A673 (cell line): ENCODE data around the gene COL9A3. TPM values are rescaled to one million over a fixed set of nuclear protein-coding genes. Genes with fewer than 3 reads are reported as not detected.
"Not testable (repeated sequence)": the region's sequence is repeated elsewhere in the genome, so short reads cannot be mapped to it uniquely, and the experiment has no call there.

Experiments used
- BruUV-seq: library from RNA; stranded (reverse); fragments of 400-500 nt; replicated peaks from 2 replicates; lab custom pipeline; 2021; lab: Mats Ljungman, UMichigan
- CTCF ChIA-PET: fragments of 300-600 bp; sonication (Branson Sonifier 250); formaldehyde crosslinking; loops from one replicate; lab custom pipeline; 2022; ENCODE audit warnings: antibody characterized with exemption; lab: Charles Lee
- POLR2A ChIA-PET: fragments of 300-600 bp; sonication (Branson Sonifier 250); formaldehyde crosslinking; loops from one replicate; lab custom pipeline; 2022; ENCODE audit warnings: antibody characterized with exemption; ENCODE audit not compliant: low non-redundant PET; lab: Charles Lee
- DNase-seq: peaks from one replicate; pipeline ENCODE4 v3.0.0-alpha.2; 2015; ENCODE audit warnings: low spot score
- H3K27ac ChIP-seq: fragments of 200-600 bp; sonication (generic); 2 replicates; pipeline ENCODE4 v1.5.1; 2016; ENCODE audit warnings: mixed run types, low read depth, mild to moderate bottlenecking, mixed read lengths, antibody characterized with exemption, low read length; ENCODE audit not compliant: poor library complexity, severe bottlenecking
- H3K27me3 ChIP-seq: fragments of 200-600 bp; sonication (generic); replicated peaks from 2 replicates; pipeline ENCODE4 v1.6.1; 2017; ENCODE audit warnings: mixed run types, low read depth, mild to moderate bottlenecking, mixed read lengths, antibody characterized with exemption, low read length; ENCODE audit not compliant: insufficient read depth, poor library complexity
- H3K36me3 ChIP-seq: fragments of 200-600 bp; sonication (generic); 2 replicates; pipeline ENCODE4 v1.6.1; 2016; ENCODE audit warnings: mixed run types, mild to moderate bottlenecking, mixed read lengths, antibody characterized with exemption, low read length; ENCODE audit not compliant: insufficient read depth, poor library complexity, severe bottlenecking
- H3K4me1 ChIP-seq: fragments of 200-600 bp; sonication (generic); 2 replicates; pipeline ENCODE4 v1.6.1; 2017; ENCODE audit warnings: mixed run types, mild to moderate bottlenecking, mixed read lengths, antibody characterized with exemption, low read length; ENCODE audit not compliant: insufficient read depth, poor library complexity, severe bottlenecking
- H3K4me3 ChIP-seq: fragments of 200-600 bp; sonication (generic); 2 replicates; pipeline ENCODE4 v1.5.1; 2016; ENCODE audit warnings: low read depth, mixed run types, mild to moderate bottlenecking, mixed read lengths, low read length; ENCODE audit not compliant: poor library complexity, severe bottlenecking
- H3K9me3 ChIP-seq: fragments of 200-600 bp; sonication (generic); 2 replicates; pipeline ENCODE4 v1.6.1; 2016; ENCODE audit warnings: mixed run types, low read depth, mild to moderate bottlenecking, mixed read lengths, antibody characterized with exemption, low read length; ENCODE audit not compliant: poor library complexity, severe bottlenecking
- EZH2 ChIP-seq: fragments of 200-600 bp; sonication (generic); IDR thresholded peaks from 2 replicates; pipeline ENCODE4 v1.6.1; 2017; ENCODE audit warnings: borderline replicate concordance, low read depth, mild to moderate bottlenecking, mixed read lengths, antibody characterized with exemption, low read length; ENCODE audit not compliant: poor library complexity, severe bottlenecking
- intact Hi-C: fragments of 100-400 bp; cut with micrococcal nuclease; formaldehyde crosslinking; loops from one replicate; pipeline ENCODE4 v1.10.0; 2022; ENCODE audit not compliant: unreplicated experiment
- total RNA-seq: library from RNA; stranded (reverse); gene quantifications from 2 replicates; pipeline ENCODE4 v1.2.3, GENCODE V29; 2021
- TF ChIP-seq, protein P1 (sequence below): fragments of 300-800, 200-600 bp; sonication (generic); conservative IDR thresholded peaks from 2 replicates; pipeline ENCODE4 v1.5.1; 2017; ENCODE audit warnings: low read depth, mild to moderate bottlenecking, antibody characterized with exemption, low read length, moderate library complexity, mixed read lengths

The COL9A3 gene
- total RNA-seq, 1 experiment from 2014 or later: 8.4 TPM

DNA sequence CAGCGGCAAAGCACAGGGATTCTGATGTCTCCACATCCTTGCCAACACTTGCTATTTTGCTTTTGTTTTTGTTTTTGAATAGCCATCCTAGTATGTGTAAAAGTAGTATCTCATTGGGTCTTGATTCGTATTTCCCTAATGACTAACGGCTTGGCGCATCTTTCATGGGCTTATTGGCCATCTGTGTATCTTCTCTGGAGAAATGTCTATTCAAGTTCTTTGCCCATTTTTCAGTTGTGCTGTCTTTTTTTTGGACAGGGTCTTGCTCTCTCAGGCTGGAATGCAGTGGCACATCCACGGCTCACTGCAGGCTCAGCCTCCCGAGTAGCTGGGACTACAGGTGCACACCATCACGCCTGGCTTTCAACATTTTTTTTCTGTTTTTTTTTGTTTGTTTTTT, 27.3 kb downstream of the COL9A3 start:
- Histone ChIP-seq H3K27ac (no peak overlapping the region), H3K27me3 (no peaks in the 10 kb centered on the region), H3K36me3 (peaks cover 12% of the 10 kb centered on the region), H3K4me3 (no peak overlapping the region), H3K4me1 (peaks cover 5% of the 10 kb centered on the region), H3K9me3 (no peaks in the 10 kb centered on the region)
- no peak for DNase-seq
- BruUV-seq: no TSS peak
- POLR2A ChIA-PET: no interaction called here
- CTCF ChIA-PET: interaction anchor here (0.6 kb wide), 1 partner anchor 348 kb away, joined by 3 read pairs; no protein-coding TSS in a partner anchor
- TF ChIP-seq, protein P1, sequence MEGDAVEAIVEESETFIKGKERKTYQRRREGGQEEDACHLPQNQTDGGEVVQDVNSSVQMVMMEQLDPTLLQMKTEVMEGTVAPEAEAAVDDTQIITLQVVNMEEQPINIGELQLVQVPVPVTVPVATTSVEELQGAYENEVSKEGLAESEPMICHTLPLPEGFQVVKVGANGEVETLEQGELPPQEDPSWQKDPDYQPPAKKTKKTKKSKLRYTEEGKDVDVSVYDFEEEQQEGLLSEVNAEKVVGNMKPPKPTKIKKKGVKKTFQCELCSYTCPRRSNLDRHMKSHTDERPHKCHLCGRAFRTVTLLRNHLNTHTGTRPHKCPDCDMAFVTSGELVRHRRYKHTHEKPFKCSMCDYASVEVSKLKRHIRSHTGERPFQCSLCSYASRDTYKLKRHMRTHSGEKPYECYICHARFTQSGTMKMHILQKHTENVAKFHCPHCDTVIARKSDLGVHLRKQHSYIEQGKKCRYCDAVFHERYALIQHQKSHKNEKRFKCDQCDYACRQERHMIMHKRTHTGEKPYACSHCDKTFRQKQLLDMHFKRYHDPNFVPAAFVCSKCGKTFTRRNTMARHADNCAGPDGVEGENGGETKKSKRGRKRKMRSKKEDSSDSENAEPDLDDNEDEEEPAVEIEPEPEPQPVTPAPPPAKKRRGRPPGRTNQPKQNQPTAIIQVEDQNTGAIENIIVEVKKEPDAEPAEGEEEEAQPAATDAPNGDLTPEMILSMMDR: no peak
- no peak for TF ChIP-seq EZH2
- intact Hi-C loops: no loop called here

DNA sequence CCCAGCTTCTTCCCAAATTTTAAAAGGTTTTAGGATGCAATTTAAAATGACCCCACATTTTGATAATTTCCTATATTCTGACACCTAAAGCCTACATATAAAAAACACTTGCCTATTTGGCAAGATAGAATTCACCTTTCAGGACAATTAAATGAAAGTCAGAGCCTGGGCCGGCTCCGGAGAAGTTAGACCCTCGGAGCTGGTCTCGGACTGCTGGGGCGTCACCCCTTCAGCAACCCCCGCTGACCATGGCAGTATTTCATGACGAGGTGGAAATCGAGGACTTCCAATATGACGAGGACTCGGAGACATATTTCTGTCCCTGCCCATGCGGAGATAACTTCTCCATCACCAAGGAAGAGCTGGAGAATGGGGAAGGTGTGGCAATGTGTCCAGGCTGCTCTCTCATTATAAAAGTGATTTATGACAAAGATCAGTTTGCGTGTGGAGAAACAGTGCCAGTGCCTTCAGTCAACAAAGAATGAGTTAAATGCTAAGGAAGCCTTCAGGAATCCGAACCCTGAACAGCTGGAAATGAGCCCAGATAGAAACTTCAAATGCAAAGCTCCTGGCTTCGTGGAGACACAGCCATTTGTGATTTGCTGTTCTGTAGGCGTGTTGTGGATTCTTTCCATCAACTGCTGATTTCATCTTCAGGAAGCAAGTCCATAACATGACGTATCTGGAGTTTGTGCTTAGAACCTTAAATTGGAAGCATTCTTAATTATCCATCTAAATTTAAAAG, 28.7 kb downstream of the COL9A3 start:
- H3K36me3 ChIP-seq: peaks cover 15% of the 10 kb centered on the region
- CTCF ChIA-PET: no interaction called here
- no peaks in the 10 kb centered on the region for H3K9me3 ChIP-seq
- DNase-seq: no peak
- H3K4me3 ChIP-seq: no peak overlapping the region
- BruUV-seq: no TSS peak
- H3K27me3 ChIP-seq: no peaks in the 10 kb centered on the region
- intact Hi-C loops: no loop called here
- no peak overlapping the region for H3K27ac ChIP-seq
- no peak for TF ChIP-seq EZH2
- TF ChIP-seq, protein P1: no peak
- H3K4me1 ChIP-seq: peaks cover 5% of the 10 kb centered on the region
- POLR2A ChIA-PET: no interaction called here

DNA sequence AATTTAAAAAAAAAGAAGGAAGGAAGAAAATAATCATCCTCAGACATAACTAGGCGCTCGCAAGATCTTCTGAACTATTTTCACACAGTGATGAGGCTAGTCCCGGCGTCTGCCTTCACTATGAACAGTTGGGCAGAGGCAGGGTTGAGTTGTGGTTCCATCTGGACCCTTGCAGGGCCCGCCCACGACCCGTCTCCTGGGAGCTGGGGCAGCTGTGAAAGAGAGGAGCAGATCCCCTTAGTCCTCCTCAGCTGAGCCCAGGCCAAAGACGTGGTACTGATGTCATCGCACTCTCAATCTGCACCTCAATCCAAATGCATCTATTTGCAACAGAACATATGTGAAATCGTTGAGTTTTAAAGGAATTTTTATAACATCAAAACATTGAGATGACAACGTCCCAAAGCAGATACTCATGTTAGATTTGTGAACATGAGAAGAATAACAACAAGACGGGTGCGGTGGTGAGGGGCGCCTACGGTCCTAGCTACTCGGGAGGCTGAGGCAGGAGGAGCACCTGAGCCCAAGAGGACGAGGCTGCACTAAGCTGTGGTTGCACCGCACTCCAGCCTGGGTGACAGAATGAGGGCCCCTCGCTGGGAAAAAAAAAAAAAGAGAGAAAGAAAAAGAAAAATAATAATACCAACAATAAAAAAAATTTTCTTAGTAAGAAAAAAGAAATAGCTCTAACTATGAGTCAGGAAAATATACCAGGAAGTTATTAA, 29.5 kb downstream of the COL9A3 start:
- CTCF ChIA-PET: interaction anchor here (0.7 to 1.2 kb wide), 2 partner anchors 8 to 377 kb away, joined by 4 to 6 read pairs; no protein-coding TSS in a partner anchor
- intact Hi-C loops: no loop called here

DNA sequence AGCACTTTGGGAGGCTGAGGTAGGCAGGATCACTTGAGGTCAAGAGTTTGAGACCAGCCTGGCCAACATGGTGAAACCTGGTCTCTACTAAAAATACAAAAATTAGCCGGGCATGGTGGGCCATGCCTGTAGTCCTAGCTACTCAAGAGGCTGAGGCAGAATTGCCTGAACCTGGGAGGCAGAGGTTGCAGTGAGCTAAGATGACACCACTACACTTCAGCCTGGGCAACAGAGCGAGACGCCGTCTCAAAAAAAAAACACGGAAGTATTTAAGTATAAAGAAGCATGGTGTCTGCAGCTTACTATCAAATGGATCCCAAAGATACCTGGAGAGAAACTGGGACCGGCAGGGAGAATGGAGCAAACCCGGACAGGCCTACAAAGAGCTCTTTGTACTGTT, 32.1 kb downstream of the COL9A3 start:
- H3K9me3 ChIP-seq, H3K4me1 ChIP-seq, BruUV-seq, H3K4me3 ChIP-seq, H3K27ac ChIP-seq, DNase-seq, H3K27me3 ChIP-seq, POLR2A ChIA-PET, intact Hi-C loops: not testable (repeated sequence)
- peaks cover 36% of the 10 kb centered on the region for H3K36me3 ChIP-seq
- CTCF ChIA-PET: interaction anchor here (0.7 kb wide), 1 partner anchor 26 kb away, joined by 3 read pairs; no protein-coding TSS in a partner anchor

More for the DNA sequence above, 29.5 kb downstream of the COL9A3 start:
- H3K4me3 ChIP-seq: no peak overlapping the region
- H3K27ac ChIP-seq: peak overlapping the region; percentile 49
- no peak for DNase-seq
- peaks cover 5% of the 10 kb centered on the region for H3K4me1 ChIP-seq
- no peaks in the 10 kb centered on the region for H3K9me3 ChIP-seq
- H3K27me3 ChIP-seq: no peaks in the 10 kb centered on the region
- peaks cover 19% of the 10 kb centered on the region for H3K36me3 ChIP-seq
- POLR2A ChIA-PET: interaction anchor here (0.6 kb wide), 1 partner anchor 58 kb away, joined by 5 read pairs; no protein-coding TSS in a partner anchor
- TF ChIP-seq, protein P1: no peak
- no peak for TF ChIP-seq EZH2
- BruUV-seq: no TSS peak
